ENCODE results near the gene YTHDF2.
A peak's percentile ranks its signal among the peaks of the same experiment; 100 is the strongest.
"Not testable (repeated sequence)": the region's sequence is repeated elsewhere in the genome, so short reads cannot be mapped to it uniquely, and the experiment has no call there.

The YTHDF2 gene

GRCh38 chr1:28736450-28737306 lies at the start of gene YTHDF2:
Gene YTHDF2 (plus strand): TSS chr1:28736940. CDS start chr1:28737121, 181 bp downstream.
- peak; percentile 97 to 98 for DNase-seq

GRCh38 chr1:28691627-28692026 lies 45.1 kb upstream of the YTHDF2 start:
- DNase-seq: not testable (repeated sequence)

- DNase-seq: no peak
Measured at GRCh38 chr1:28703629-28704028, 33.1 kb upstream of the YTHDF2 start.

DNA sequence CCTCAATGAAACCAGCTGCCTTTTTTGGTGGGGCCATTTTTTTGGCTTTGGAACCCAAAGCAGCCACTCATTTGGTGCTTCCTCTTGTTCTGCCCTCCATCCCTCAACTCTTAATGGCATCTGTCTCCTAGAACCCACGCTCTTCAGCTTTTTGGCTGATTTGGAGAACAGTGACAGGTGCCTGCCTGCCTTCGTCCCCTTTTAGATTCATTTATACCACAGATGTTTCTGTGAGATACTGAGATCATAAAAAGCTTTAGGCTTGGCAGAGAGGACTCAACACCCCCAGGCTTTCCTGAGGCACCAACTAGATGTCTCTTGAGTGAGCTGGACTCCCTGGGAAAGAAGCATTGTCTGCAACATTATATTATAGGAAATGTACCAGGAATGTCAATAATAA lies 20.4 kb upstream of the YTHDF2 start:
- DNase-seq: no peak

DNA sequence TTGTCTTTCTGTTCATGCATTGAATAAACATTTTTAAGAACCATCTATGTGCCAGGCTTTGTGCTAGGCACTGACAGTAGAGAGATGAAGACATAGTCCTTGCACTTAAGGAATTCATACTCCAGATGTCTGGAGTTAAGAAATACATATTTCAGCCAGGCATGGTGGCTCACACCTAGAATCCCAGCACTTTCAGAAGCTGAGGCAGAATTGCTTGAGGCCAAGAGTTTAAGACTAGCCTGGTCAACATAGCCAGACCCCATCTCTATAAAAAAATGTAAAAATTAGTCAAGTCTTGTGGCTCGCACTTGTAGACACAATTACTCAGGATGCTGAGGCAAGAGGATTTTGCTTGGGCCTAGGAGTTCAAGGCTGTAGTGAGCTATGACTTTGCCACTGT lies 18.6 kb upstream of the YTHDF2 start:
- DNase-seq: no peak

GRCh38 chr1:28718586-28719331 lies 18.0 kb upstream of the YTHDF2 start:
- DNase-seq: no peak

DNA sequence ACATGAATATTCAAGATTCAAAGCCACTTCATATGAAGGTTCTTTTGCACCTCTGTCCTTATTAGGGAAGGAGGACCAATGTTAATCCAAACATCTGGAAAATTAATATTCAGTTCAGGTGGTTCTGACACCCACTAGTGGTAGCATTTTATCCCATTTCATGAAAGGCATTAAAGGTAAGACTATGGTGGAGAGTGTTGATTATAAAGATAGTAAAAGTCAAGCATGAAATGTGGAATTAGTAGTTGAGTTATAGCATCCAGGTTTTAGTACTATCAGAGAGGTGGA lies 17.5 kb upstream of the YTHDF2 start:
- no peak for DNase-seq

DNA sequence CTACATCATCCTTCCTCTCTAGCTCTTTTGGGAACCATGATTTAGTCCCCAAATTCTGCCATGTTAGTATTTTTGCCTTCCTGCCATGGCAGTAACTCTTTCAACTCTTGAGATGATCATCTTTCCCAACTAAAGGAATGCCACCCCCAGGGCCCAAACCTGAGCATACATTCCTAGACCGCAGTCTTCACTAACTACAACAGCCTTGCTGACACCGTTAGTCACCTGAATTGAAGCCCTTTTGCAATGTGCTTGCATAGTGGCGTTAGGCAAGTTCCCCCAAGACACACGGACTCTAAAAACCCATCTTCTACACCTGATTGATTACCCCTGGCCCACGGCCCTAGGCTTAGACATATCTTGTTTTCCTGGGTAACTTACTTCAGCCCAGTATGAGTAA lies 16.4 kb upstream of the YTHDF2 start:
- DNase-seq: no peak

DNA sequence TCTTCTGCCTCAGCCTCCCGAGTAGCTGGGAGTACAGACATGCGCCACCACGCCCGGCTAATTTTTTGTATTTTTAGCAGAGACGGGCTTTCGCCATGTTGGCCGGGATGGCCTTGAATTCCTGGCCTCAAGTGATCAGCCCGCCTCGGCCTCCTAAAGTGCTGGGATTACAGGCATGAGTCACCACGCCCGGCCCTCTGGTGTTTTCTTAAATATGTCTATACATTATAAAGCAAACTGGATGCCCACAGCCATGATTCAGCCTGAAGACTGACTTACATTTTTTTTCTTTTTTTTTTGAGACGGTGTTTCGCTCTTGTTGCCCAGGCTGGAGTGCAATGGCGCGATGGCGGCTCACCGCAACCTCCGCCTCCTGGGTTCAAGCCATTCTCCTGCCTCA lies 14.8 kb upstream of the YTHDF2 start:
- DNase-seq: not testable (repeated sequence)

GRCh38 chr1:28725365-28725764 lies 11.4 kb upstream of the YTHDF2 start:
- not testable (repeated sequence) for DNase-seq

DNA sequence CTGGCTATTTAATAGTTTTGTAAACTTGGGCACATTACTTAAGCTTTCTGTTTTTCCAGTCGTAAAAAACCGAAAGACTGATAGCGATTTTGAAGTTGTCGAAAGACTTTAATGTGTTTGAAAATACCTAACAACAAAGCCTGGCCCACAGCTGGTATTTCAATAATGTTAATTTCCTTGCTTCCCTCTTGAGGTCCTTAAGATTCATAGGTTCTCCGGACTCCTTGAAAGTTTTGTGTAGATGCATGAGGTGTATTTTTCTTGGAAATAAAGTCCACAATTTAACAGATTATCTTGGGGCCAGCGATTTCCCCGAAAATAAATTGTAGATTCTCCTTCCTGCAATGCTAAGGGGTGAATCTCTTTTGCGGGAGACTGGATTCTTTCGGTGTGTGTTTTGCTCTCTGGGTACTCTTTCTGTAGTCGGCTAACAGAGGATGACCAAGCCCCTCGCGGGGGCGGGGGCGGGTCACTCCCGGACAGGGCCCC lies 735 bp upstream of the YTHDF2 start:
- no peak for DNase-seq

GRCh38 chr1:28737307-28738132 lies 780 bp downstream of the YTHDF2 start:
- peak; percentile 38 to 49 for DNase-seq

- DNase-seq: no peak
Measured at GRCh38 chr1:28740118-28740517, 3.4 kb downstream of the YTHDF2 start.

GRCh38 chr1:28744184-28744583 lies 7.4 kb downstream of the YTHDF2 start:
- no peak for DNase-seq

DNA sequence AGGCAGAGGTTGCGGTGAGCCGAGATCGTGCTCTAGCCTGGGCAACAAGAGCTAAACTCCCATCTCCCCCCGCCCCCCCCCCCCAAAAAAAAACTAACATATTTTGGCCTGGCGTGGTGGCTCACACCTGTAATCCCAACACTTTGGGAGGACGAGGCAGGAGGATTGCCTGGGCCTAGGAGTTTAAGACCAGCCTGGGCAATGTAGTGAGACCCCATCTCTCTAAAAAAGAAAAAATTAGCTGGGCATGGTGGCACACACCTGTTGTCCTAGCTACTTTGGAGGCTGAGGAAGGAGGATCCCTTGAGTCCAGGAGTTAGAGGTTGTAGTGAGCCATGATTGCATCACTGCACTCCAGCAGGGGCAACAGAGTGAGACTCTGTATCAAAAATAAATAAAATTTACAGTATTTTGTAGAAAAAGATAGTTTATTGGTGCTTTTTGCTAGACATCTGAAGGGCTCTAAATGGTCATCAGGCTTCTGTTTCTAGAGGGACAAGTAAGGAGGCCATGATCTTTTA lies 9.0 kb downstream of the YTHDF2 start:
- DNase-seq: no peak

GRCh38 chr1:28750330-28750729 lies 13.6 kb downstream of the YTHDF2 start:
- DNase-seq: no peak

DNA sequence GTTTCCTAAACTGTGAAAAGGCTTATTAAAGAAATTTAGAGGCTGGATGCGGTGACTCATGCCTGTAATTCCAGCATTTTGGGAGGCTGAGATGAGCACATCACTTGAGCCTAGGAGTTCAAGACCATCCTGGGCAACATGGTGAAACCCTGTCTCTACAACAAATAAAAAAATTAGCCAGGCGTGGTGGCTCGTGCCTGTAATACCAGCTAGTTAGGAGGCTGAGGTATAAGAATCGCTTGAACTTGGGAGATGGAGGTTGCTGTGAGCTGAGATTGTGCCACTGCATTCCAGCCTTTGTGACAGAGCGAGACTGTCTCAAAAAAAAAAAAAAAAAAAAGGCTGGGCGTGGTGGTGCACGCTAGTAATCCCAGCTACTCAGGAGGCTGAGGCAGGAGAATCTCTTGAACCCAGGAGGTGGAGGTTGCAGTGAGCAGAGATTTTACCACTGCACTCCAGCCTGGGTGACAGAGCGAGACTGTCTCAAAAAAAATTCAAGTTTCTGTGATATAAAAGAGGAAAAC lies 14.1 kb downstream of the YTHDF2 start:
- DNase-seq: not testable (repeated sequence)

DNA sequence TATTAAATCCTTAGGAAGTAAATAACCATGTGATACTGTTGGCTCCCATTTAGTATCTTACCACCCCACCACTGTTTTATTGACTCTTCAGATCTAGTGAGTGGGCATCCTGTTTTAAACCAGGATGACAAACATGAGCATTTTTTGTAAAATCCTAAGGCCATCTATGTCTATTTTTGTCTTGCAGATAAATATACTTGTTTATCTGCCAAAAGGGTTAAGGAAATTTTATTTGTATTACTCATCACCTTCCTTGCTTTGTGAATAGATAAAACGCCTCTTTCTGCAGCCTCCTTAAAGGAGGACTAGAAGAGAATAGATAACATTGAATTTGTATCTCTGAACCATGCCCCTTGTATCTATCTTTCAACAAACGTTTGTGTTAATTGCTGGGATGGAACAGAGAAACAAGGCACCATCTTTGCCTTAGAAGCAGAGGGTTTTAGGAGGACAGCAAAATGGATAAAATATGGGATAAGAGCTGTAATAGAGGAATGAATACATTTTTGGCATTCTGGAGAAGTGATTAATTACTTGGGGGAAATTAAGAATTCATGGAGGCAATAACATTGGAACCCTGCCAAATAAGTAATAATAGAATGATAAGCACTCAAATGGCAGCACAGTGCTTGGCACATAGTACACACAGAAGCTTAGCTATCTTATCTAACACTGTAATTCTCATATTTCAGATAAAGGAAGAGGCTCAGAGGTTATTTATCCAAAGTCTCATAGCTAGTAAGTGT lies 14.7 kb downstream of the YTHDF2 start:
- no peak for DNase-seq

GRCh38 chr1:28755701-28756100 lies 19.0 kb downstream of the YTHDF2 start:
- no peak for DNase-seq

DNA sequence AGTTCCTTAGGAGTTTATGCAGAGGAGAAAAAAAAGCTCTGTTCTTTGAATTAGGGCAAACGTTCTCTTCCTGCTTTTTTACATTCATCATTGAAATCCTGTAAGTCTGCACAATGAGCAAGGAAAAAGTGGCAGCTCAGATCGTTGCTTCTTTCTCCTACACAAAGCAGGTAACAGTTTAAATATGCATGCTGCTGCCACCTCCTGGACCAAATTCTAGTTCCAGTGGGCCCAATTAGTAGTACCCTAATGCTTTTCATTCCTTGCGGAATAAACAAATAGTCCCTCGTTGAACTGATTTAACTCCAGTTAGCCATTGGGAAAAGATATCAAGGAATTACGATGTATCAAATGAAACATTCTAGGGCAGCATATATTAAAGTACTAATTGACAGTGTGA lies 20.1 kb downstream of the YTHDF2 start:
- peak in 1 of 2 donors; percentile 14 for DNase-seq

DNA sequence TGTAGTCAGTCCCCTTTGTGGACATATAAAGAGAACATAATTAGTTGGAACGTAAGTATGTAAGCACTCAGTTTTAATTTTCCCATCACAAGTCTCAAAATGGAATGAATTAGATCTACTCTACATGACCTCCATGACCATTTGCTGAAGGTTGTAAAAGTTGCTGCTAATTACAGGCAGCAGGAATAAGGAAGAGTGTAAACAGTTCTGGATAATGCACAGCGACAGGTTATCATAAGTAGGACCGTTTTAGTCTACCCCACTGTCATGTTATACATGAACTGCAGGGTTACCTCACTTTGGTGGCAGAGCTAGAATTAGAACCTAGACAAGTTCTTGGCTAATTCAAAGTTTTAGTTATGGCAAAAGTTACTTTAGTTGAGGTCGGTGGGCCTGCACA lies 21.7 kb downstream of the YTHDF2 start:
- DNase-seq: no peak

GRCh38 chr1:28759257-28759656 lies 22.5 kb downstream of the YTHDF2 start:
- no peak for DNase-seq
